ENCODE data around the gene LRBA. TPM values are rescaled to one million over a fixed set of nuclear protein-coding genes. Genes with fewer than 3 reads are reported as not detected.
"Not testable (repeated sequence)": the region's sequence is repeated elsewhere in the genome, so short reads cannot be mapped to it uniquely, and the experiment has no call there.

The LRBA gene
- total and polyA plus RNA-seq, 4 experiments from 2014 or later: 17.1 to 64.5 (median 45.4) TPM

- no peak overlapping the region for H3K4me3 ChIP-seq (ENCODE audit: low read length in 2 of 2)
- H3K4me3 Mint-ChIP-seq: no peak overlapping the region
- H3K27me3 ChIP-seq (ENCODE audit: insufficient read depth, low read length): no peaks in the 10 kb centered on the region
- H3K27ac ChIP-seq (ENCODE audit: low read depth, low read length): no peak overlapping the region
- peaks cover 10 to 14% (median 12%) of the 10 kb centered on the region in 4 donors for H3K4me1 Mint-ChIP-seq
- H3K36me3 ChIP-seq (ENCODE audit: insufficient read depth, low read length): no peaks in the 10 kb centered on the region
- no peak overlapping the region for H3K27ac Mint-ChIP-seq
- POLR2A ChIA-PET (ENCODE audit: partially characterized antibody): no interaction called here
- DNase-seq: no peak
- CTCF ChIA-PET (ENCODE audit: partially characterized antibody): no interaction called here
- intact Hi-C loops (cut with micrococcal nuclease): no loop called here
- H3K9me3 Mint-ChIP-seq: peaks cover 0 to 3% (median 0%) of the 10 kb centered on the region in 8 donors
- no peaks in the 10 kb centered on the region for H3K36me3 Mint-ChIP-seq
- peaks cover 4% of the 10 kb centered on the region for H3K4me1 ChIP-seq (ENCODE audit: insufficient read depth, low read length)
- peaks cover 2 to 5% of the 10 kb centered on the region in 2 donors for H3K27me3 Mint-ChIP-seq
- no peaks in the 10 kb centered on the region for H3K9me3 ChIP-seq (ENCODE audit: control insufficient read depth in 1 of 2, low read length in 2 of 2)
Observed at GRCh38 chr4:151034829-151035228, 19.7 kb upstream of the LRBA start.

- Mint-ChIP-seq H3K4me1 (peaks cover 10 to 14% (median 12%) of the 10 kb centered on the region in 4 donors), H3K4me3 (peak overlapping the region; percentile 59 to 85 (median 74)), H3K27ac (peak overlapping the region in 3 of 7 donors; percentile 2 to 79 (median 33)), H3K9me3 (peaks cover 0 to 3% (median 0%) of the 10 kb centered on the region in 8 donors), H3K36me3 (no peaks in the 10 kb centered on the region), H3K27me3 (peaks cover 5 to 8% of the 10 kb centered on the region in 2 donors)
- H3K4me3 ChIP-seq (ENCODE audit: low read length in 2 of 2): no peak overlapping the region
- POLR2A ChIA-PET (ENCODE audit: partially characterized antibody): no interaction called here
- no peaks in the 10 kb centered on the region for H3K27me3 ChIP-seq (ENCODE audit: insufficient read depth, low read length)
- CTCF ChIA-PET (ENCODE audit: partially characterized antibody): interaction anchor here (0.7 to 1.1 kb wide), 2 partner anchors 22 to 68 kb away, joined by 3 read pairs; no protein-coding TSS in a partner anchor
- H3K9me3 ChIP-seq (ENCODE audit: control insufficient read depth in 1 of 2, low read length in 2 of 2): no peaks in the 10 kb centered on the region
- H3K4me1 ChIP-seq (ENCODE audit: insufficient read depth, low read length): peaks cover 5% of the 10 kb centered on the region
- no peak overlapping the region for H3K27ac ChIP-seq (ENCODE audit: low read depth, low read length)
- intact Hi-C loops (cut with micrococcal nuclease): no loop called here
- no peaks in the 10 kb centered on the region for H3K36me3 ChIP-seq (ENCODE audit: insufficient read depth, low read length)
- no peak for DNase-seq
Observed at GRCh38 chr4:151031831-151032605, 16.9 kb upstream of the LRBA start.

- H3K9me3 Mint-ChIP-seq: peaks cover 0 to 3% (median 0%) of the 10 kb centered on the region in 8 donors
- no peaks in the 10 kb centered on the region for H3K36me3 Mint-ChIP-seq
- DNase-seq: no peak
- peaks cover 10 to 14% (median 12%) of the 10 kb centered on the region in 4 donors for H3K4me1 Mint-ChIP-seq
- no peaks in the 10 kb centered on the region for H3K36me3 ChIP-seq (ENCODE audit: insufficient read depth, low read length)
- no peak overlapping the region for H3K4me3 ChIP-seq (ENCODE audit: low read length in 2 of 2)
- intact Hi-C loops (cut with micrococcal nuclease): no loop called here
- CTCF ChIA-PET (ENCODE audit: partially characterized antibody): no interaction called here
- no peak overlapping the region for H3K27ac Mint-ChIP-seq
- POLR2A ChIA-PET (ENCODE audit: partially characterized antibody): interaction anchor here (1.5 kb wide), 1 partner anchor 13 kb away, joined by 4 read pairs; no protein-coding TSS in a partner anchor
- no peak overlapping the region for H3K4me3 Mint-ChIP-seq
- H3K27me3 Mint-ChIP-seq: peaks cover 5 to 9% of the 10 kb centered on the region in 2 donors
- peaks cover 5% of the 10 kb centered on the region for H3K4me1 ChIP-seq (ENCODE audit: insufficient read depth, low read length)
- no peak overlapping the region for H3K27ac ChIP-seq (ENCODE audit: low read depth, low read length)
- no peaks in the 10 kb centered on the region for H3K9me3 ChIP-seq (ENCODE audit: control insufficient read depth in 1 of 2, low read length in 2 of 2)
- H3K27me3 ChIP-seq (ENCODE audit: insufficient read depth, low read length): no peaks in the 10 kb centered on the region
Observed at GRCh38 chr4:151029537-151029936, 14.5 kb upstream of the LRBA start.

- H3K27me3 Mint-ChIP-seq; H3K36me3 Mint-ChIP-seq; DNase-seq; H3K9me3 ChIP-seq (ENCODE audit: control insufficient read depth in 1 of 2, low read length in 2 of 2); H3K27ac ChIP-seq (ENCODE audit: low read depth, low read length); H3K4me3 Mint-ChIP-seq; CTCF ChIA-PET (ENCODE audit: partially characterized antibody); H3K4me1 ChIP-seq (ENCODE audit: insufficient read depth, low read length); POLR2A ChIA-PET (ENCODE audit: partially characterized antibody); H3K4me3 ChIP-seq (ENCODE audit: low read length in 2 of 2); H3K36me3 ChIP-seq (ENCODE audit: insufficient read depth, low read length); H3K27ac Mint-ChIP-seq; H3K9me3 Mint-ChIP-seq; intact Hi-C loops (cut with micrococcal nuclease); H3K27me3 ChIP-seq (ENCODE audit: insufficient read depth, low read length): not testable (repeated sequence)
- peaks cover 10 to 14% (median 12%) of the 10 kb centered on the region in 4 donors for H3K4me1 Mint-ChIP-seq
Observed at GRCh38 chr4:151029006-151029405, 13.9 kb upstream of the LRBA start.

GRCh38 chr4:151025759-151026158, 10.7 kb upstream of the LRBA start:
- CTCF ChIA-PET (ENCODE audit: partially characterized antibody): no interaction called here
- no peak overlapping the region for H3K27ac Mint-ChIP-seq
- DNase-seq: no peak
- no peak overlapping the region for H3K4me3 Mint-ChIP-seq
- Histone ChIP-seq H3K27ac (ENCODE audit: low read depth, low read length) (no peak overlapping the region), H3K4me3 (ENCODE audit: low read length in 2 of 2) (no peak overlapping the region), H3K9me3 (ENCODE audit: control insufficient read depth in 1 of 2, low read length in 2 of 2) (no peaks in the 10 kb centered on the region), H3K27me3 (ENCODE audit: insufficient read depth, low read length) (no peaks in the 10 kb centered on the region), H3K4me1 (ENCODE audit: insufficient read depth, low read length) (peaks cover 5% of the 10 kb centered on the region), H3K36me3 (ENCODE audit: insufficient read depth, low read length) (no peaks in the 10 kb centered on the region)
- peaks cover 2 to 6% (median 4%) of the 10 kb centered on the region in 4 donors for H3K4me1 Mint-ChIP-seq
- POLR2A ChIA-PET (ENCODE audit: partially characterized antibody): no interaction called here
- H3K9me3 Mint-ChIP-seq: peaks cover 0 to 2% (median 0%) of the 10 kb centered on the region in 8 donors
- no peaks in the 10 kb centered on the region for H3K36me3 Mint-ChIP-seq
- peaks cover 2 to 13% of the 10 kb centered on the region in 2 donors for H3K27me3 Mint-ChIP-seq
- intact Hi-C loops (cut with micrococcal nuclease): no loop called here

DNA sequence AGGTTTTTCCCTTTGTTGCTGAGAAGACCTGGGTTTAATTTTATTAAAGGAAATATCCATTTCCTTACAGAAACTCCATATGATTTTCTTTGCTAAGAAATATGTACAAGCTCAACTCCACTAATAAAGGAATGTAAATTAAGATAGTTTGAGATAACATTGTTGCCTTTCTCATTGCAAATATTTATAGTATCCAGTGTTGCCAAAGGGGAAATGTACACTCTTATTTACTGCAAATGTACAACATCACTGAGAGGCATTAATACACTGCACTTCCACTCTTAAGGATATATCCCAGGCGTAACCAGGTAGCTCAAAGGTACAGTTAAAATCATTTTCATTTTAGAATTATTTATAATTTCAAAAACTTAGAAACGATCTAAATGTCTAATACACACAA, 7.5 kb upstream of the LRBA start:
- H3K4me1 Mint-ChIP-seq: no peaks in the 10 kb centered on the region
- Histone ChIP-seq H3K36me3 (ENCODE audit: insufficient read depth, low read length) (no peaks in the 10 kb centered on the region), H3K9me3 (ENCODE audit: control insufficient read depth in 1 of 2, low read length in 2 of 2) (no peaks in the 10 kb centered on the region), H3K4me1 (ENCODE audit: insufficient read depth, low read length) (no peaks in the 10 kb centered on the region), H3K4me3 (ENCODE audit: low read length in 2 of 2) (no peak overlapping the region), H3K27me3 (ENCODE audit: insufficient read depth, low read length) (no peaks in the 10 kb centered on the region), H3K27ac (ENCODE audit: low read depth, low read length) (no peak overlapping the region)
- H3K9me3 Mint-ChIP-seq: no peaks in the 10 kb centered on the region
- H3K36me3 Mint-ChIP-seq: no peaks in the 10 kb centered on the region
- peaks cover 0 to 11% of the 10 kb centered on the region in 2 donors for H3K27me3 Mint-ChIP-seq
- intact Hi-C loops (cut with micrococcal nuclease): no loop called here
- ChIA-PET POLR2A (ENCODE audit: partially characterized antibody) (no interaction called here), CTCF (ENCODE audit: partially characterized antibody) (no interaction called here)
- H3K27ac Mint-ChIP-seq: no peak overlapping the region
- no peak overlapping the region for H3K4me3 Mint-ChIP-seq
- DNase-seq: no peak

GRCh38 chr4:151021637-151022334, 6.7 kb upstream of the LRBA start:
- no peaks in the 10 kb centered on the region for H3K36me3 ChIP-seq (ENCODE audit: insufficient read depth, low read length)
- Mint-ChIP-seq H3K4me1 (no peaks in the 10 kb centered on the region), H3K4me3 (no peak overlapping the region), H3K27me3 (peaks cover 0 to 5% of the 10 kb centered on the region in 2 donors), H3K36me3 (no peaks in the 10 kb centered on the region), H3K27ac (peak overlapping the region in 2 of 7 donors; percentile 15 to 37), H3K9me3 (no peaks in the 10 kb centered on the region)
- H3K4me3 ChIP-seq (ENCODE audit: low read length in 2 of 2): no peak overlapping the region
- no peaks in the 10 kb centered on the region for H3K27me3 ChIP-seq (ENCODE audit: insufficient read depth, low read length)
- no peak for DNase-seq
- no peak overlapping the region for H3K27ac ChIP-seq (ENCODE audit: low read depth, low read length)
- H3K9me3 ChIP-seq (ENCODE audit: control insufficient read depth in 1 of 2, low read length in 2 of 2): no peaks in the 10 kb centered on the region
- intact Hi-C loops (cut with micrococcal nuclease): no loop called here
- POLR2A ChIA-PET (ENCODE audit: partially characterized antibody): no interaction called here
- peaks cover under 1% of the 10 kb centered on the region for H3K4me1 ChIP-seq (ENCODE audit: insufficient read depth, low read length)
- CTCF ChIA-PET (ENCODE audit: partially characterized antibody): no interaction called here
